ENCODE measurements around the gene KCNA5.
A peak's percentile ranks its signal among the peaks of the same experiment; 100 is the strongest.

The KCNA5 gene

GRCh38 chr12:5043589-5044419 lies at the start of gene KCNA5:
KCNA5 (plus strand) TSS chr12:5043879; CDS start chr12:5044148, 269 bp downstream.
- peak; percentile 29 for DNase-seq

- no peak for DNase-seq
These were observed 49.1 kb upstream of the KCNA5 start for GRCh38 chr12:4994622-4995021.

GRCh38 chr12:4996714-4997113 lies 47.0 kb upstream of the KCNA5 start:
- no peak for DNase-seq

GRCh38 chr12:4997939-4998338 lies 45.7 kb upstream of the KCNA5 start:
- no peak for DNase-seq

GRCh38 chr12:5000204-5000603 lies 43.5 kb upstream of the KCNA5 start:
- DNase-seq = peak; percentile 12

- no peak for DNase-seq
These were observed 42.9 kb upstream of the KCNA5 start for GRCh38 chr12:5000658-5001385.

GRCh38 chr12:5003025-5003666 lies 40.5 kb upstream of the KCNA5 start:
- peak; percentile 59 for DNase-seq

- no peak for DNase-seq
These were observed 35.0 kb upstream of the KCNA5 start for GRCh38 chr12:5008661-5009060.

GRCh38 chr12:5010151-5010550 lies 33.5 kb upstream of the KCNA5 start:
- no peak for DNase-seq

- DNase-seq = no peak
These were observed 31.3 kb upstream of the KCNA5 start for GRCh38 chr12:5012337-5012736.

GRCh38 chr12:5013266-5013730 lies 30.4 kb upstream of the KCNA5 start:
- DNase-seq = no peak

- DNase-seq = no peak
These were observed 29.4 kb upstream of the KCNA5 start for GRCh38 chr12:5014269-5014668.

- no peak for DNase-seq
These were observed 27.8 kb upstream of the KCNA5 start for GRCh38 chr12:5015711-5016492.

- DNase-seq = no peak
These were observed 27.2 kb upstream of the KCNA5 start for GRCh38 chr12:5016526-5016925.

GRCh38 chr12:5017638-5018348 lies 25.9 kb upstream of the KCNA5 start:
- DNase-seq = no peak

- DNase-seq = no peak
These were observed 25.0 kb upstream of the KCNA5 start for GRCh38 chr12:5018677-5019076.

GRCh38 chr12:5022025-5022424 lies 21.7 kb upstream of the KCNA5 start:
- no peak for DNase-seq

- DNase-seq = peak; percentile 65
These were observed 21.1 kb upstream of the KCNA5 start for GRCh38 chr12:5022465-5023061.

- no peak for DNase-seq
These were observed 19.8 kb upstream of the KCNA5 start for GRCh38 chr12:5023842-5024241.

GRCh38 chr12:5026342-5026938 lies 17.2 kb upstream of the KCNA5 start:
- no peak for DNase-seq
